ENCODE measurements around the gene RAPH1.

DNA sequence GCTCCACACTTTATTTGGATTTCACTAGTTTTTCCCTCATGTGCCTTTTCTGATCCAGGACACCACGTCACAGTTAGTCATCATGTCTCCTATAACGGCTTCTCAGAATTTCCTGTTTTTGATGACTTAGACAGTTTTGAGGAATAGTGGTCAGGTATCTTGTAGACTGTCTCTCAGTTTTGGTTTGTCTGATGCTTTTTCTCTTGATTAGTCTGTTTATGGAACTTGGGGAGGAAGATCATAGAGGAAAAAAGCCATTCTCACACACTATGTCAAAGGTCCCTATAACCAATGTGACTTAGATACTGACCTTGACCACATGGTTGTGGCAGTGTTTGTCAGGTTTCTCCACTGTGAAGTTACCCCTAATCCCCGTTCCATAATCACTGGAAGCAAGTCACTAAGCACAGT is 89.0 kb downstream of the RAPH1 start:
- TF ChIP-seq GATA2 (IDR thresholded peaks at IDR 0.05; ENCODE audit: low read depth, low read length) (no peak), GATA3 (IDR thresholded peaks at IDR 0.05; ENCODE audit: low read depth, low read length) (no peak)
